ENCODE measurements around the gene BRIX1.
"Not testable (repeated sequence)": the region's sequence is repeated elsewhere in the genome, so short reads cannot be mapped to it uniquely, and the experiment has no call there.

Gene BRIX1

GRCh38 chr5:34959323-34959722 lies 43.8 kb downstream of the BRIX1 start:
- DNase-seq (ENCODE audit: low read depth in 4 of 4, low spot score in 1 of 4), result no peak

- DNase-seq (ENCODE audit: low read depth in 4 of 4, low spot score in 1 of 4), result no peak
Observed at GRCh38 chr5:34967540-34967939, 52.0 kb downstream of the BRIX1 start.

GRCh38 chr5:34968258-34968657 lies 52.7 kb downstream of the BRIX1 start:
- DNase-seq (ENCODE audit: low read depth in 4 of 4, low spot score in 1 of 4), result no peak

GRCh38 chr5:34970552-34970951 lies 55.0 kb downstream of the BRIX1 start:
- DNase-seq (ENCODE audit: low read depth in 4 of 4, low spot score in 1 of 4), result no peak

GRCh38 chr5:34971655-34972054 lies 56.1 kb downstream of the BRIX1 start:
- DNase-seq (ENCODE audit: low read depth in 4 of 4, low spot score in 1 of 4), result not testable (repeated sequence)

All from stimulated activated CD4-positive, alpha-beta T cell treated with anti-CD3 and anti-CD28 coated beads, Interleukin-1b, Interleukin-23, amount 100 ng/mL, for 24 hours (primary cell).